GM23248 (cell line): ENCODE data around the gene TTLL5.

Source experiments
- EZH2 ChIP-seq: fragments of 200-600 bp; sonication (generic); IDR thresholded peaks from 2 replicates; pipeline ENCODE4 v1.6.1; 2018; ENCODE audit warnings: antibody characterized with exemption, mild to moderate bottlenecking; ENCODE audit not compliant: insufficient read depth, poor library complexity, severe bottlenecking
- EZH2phosphoT487 ChIP-seq: fragments of 200-600 bp; sonication (generic); IDR thresholded peaks from 2 replicates; pipeline ENCODE4 v1.6.1; 2018; ENCODE audit warnings: antibody characterized with exemption, moderate library complexity, mild to moderate bottlenecking, low read depth; ENCODE audit not compliant: insufficient read depth

DNA sequence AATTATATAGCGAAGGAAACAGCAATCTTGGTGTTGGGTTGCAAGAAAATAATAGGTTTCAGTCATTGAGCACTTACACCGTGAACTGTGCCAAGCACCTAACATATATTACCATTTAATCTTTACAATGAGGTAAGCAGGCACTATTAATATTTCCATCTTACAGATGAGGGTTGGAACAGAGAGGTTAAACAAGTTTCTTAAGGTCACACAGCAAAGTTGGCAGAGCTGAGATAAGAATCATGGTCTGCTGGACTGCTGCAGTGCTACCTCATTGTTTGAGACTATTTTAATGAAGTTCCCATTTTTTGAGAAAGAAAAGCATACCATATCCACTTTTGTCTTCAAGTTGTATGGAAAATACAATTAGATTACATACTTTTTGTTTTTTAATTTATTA lies 2.1 kb upstream of the TTLL5 start:
- TF ChIP-seq EZH2, result no peak
- TF ChIP-seq EZH2phosphoT487, result no peak
